Activated B cell treated with CpG ODN at 0.5 μM for 24 hours (primary cell): ENCODE data around the gene BICRA. TPM values are rescaled to one million over a fixed set of nuclear protein-coding genes. Genes with fewer than 3 reads are reported as not detected.

ENCODE experiments used
- ATAC-seq: fragments of 200-7000 bp; cut with Tn5 transposase; one replicate; pipeline ENCODE4 v1.10.0; 2021; ENCODE audit warnings: low read depth, mild to moderate bottlenecking, moderate library complexity
- CTCF ChIA-PET: fragments of 350-600 bp; sonication (Branson Sonifier 250); formaldehyde crosslinking; loops from one replicate; lab custom pipeline; 2021; ENCODE audit warnings: antibody characterized with exemption; lab: Charles Lee
- POLR2A ChIA-PET: fragments of 350-600 bp; sonication (Branson Sonifier 250); formaldehyde crosslinking; loops from one replicate; lab custom pipeline; 2021; ENCODE audit warnings: antibody characterized with exemption; lab: Charles Lee
- DNase-seq: peaks from one replicate; pipeline ENCODE4 v3.0.0; 2022
- H3K27ac Mint-ChIP-seq: one replicate; pipeline ENCODE4 v1.8.0; 2020; ENCODE audit warnings: mixed read lengths
- H3K27me3 Mint-ChIP-seq: one replicate; pipeline ENCODE4 v1.8.0; 2021; ENCODE audit warnings: mixed read lengths
- H3K36me3 Mint-ChIP-seq: one replicate; pipeline ENCODE4 v1.8.0; 2021; ENCODE audit warnings: low read depth, mixed read lengths
- H3K4me1 Mint-ChIP-seq: one replicate; pipeline ENCODE4 v1.8.0; 2021; ENCODE audit warnings: mixed read lengths
- H3K4me3 Mint-ChIP-seq: one replicate; pipeline ENCODE4 v1.8.0; 2020; ENCODE audit warnings: mild to moderate bottlenecking, mixed read lengths
- H3K9me3 Mint-ChIP-seq: one replicate; pipeline ENCODE4 v1.8.0; 2020; ENCODE audit warnings: mixed read lengths
- intact Hi-C: fragments of 100-400 bp; cut with micrococcal nuclease; formaldehyde crosslinking; loops from one replicate; pipeline ENCODE4 v1.15.1; 2024
- total RNA-seq: library from RNA; stranded (reverse); gene quantifications from 2 replicates; pipeline ENCODE4 v1.2.3, GENCODE V29; 2022
- TF ChIP-seq, protein P1 (sequence below): fragments of 200-600 bp; IDR thresholded peaks from one replicate; pipeline ENCODE4 v1.8.0; 2022; ENCODE audit warnings: antibody characterized with exemption, mild to moderate bottlenecking

Gene BICRA
- total RNA-seq, 1 donor from 2014 or later: 16.0 TPM

DNA sequence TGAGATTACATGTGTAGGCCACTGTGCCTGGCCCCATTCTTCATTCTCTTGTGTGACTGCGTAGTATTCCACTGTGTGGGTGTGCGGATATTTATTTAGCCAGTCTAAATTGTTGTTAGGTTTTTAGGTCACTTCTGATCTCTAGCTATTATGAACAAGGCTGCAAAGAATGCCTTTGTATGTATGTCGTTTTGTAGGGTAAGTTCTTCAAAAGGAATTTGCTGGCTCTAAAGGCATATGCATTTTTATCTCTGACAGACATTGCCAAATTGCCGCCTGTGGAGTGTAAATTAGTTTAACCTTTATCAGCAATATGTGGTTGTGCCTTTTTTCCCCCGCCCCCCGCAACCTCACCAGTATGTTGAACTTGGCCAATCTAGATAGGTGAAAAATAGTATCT is 74.0 kb downstream of the BICRA start:
- no peak overlapping the region for H3K27ac Mint-ChIP-seq
- no peak overlapping the region for H3K4me3 Mint-ChIP-seq
- no peaks in the 10 kb centered on the region for H3K9me3 Mint-ChIP-seq
- POLR2A ChIA-PET: interaction anchor here (0.7 kb wide), 1 partner anchor 55 kb away, joined by 4 read pairs; no protein-coding TSS in a partner anchor
- DNase-seq: no peak
- no peaks in the 10 kb centered on the region for H3K27me3 Mint-ChIP-seq
- no peak for ATAC-seq
- no peaks in the 10 kb centered on the region for H3K4me1 Mint-ChIP-seq
- TF ChIP-seq, protein P1, sequence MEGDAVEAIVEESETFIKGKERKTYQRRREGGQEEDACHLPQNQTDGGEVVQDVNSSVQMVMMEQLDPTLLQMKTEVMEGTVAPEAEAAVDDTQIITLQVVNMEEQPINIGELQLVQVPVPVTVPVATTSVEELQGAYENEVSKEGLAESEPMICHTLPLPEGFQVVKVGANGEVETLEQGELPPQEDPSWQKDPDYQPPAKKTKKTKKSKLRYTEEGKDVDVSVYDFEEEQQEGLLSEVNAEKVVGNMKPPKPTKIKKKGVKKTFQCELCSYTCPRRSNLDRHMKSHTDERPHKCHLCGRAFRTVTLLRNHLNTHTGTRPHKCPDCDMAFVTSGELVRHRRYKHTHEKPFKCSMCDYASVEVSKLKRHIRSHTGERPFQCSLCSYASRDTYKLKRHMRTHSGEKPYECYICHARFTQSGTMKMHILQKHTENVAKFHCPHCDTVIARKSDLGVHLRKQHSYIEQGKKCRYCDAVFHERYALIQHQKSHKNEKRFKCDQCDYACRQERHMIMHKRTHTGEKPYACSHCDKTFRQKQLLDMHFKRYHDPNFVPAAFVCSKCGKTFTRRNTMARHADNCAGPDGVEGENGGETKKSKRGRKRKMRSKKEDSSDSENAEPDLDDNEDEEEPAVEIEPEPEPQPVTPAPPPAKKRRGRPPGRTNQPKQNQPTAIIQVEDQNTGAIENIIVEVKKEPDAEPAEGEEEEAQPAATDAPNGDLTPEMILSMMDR: no peak
- CTCF ChIA-PET: no interaction called here
- intact Hi-C loops: no loop called here
- peaks cover 43% of the 10 kb centered on the region for H3K36me3 Mint-ChIP-seq

DNA sequence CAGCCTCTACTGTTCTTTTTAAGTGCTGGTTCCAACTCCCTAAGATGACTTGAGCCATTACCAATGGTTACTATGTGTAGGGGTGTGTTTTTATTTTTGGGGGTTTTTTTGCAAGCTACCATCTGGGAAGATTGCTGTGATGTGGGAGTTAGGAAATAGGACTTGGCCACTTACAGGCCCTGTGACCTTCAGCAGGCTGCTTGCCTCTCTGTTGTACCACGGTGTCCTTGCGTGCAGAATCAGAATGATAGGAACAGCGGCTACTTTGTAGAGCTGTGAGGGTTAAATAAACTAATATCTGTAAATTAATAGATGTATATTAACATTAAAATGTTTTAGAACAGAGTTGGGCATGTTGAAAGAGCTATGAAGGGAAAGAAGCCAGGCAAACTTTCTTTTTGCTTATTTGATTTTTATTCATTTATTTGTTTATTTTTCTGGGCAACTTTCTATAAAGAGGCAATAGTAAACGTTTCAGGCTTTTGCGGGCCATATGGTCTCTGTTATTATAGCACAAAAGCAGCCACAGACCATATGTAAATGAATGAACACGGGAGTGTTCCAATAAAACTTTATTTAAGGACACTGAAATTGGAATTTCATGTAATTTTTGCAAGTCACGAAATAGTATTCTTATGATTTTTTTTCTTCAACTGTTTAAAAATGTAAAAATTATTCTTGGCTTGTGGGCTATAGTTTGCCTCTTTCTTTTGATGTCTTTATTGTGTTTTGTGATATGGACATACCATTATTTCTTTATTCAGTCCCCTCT is 77.9 kb downstream of the BICRA start:
- H3K27ac Mint-ChIP-seq: no peak overlapping the region
- TF ChIP-seq, protein P1: no peak
- no peak for DNase-seq
- intact Hi-C loops: no loop called here
- H3K27me3 Mint-ChIP-seq: no peaks in the 10 kb centered on the region
- H3K4me3 Mint-ChIP-seq: no peak overlapping the region
- no peak for ATAC-seq
- POLR2A ChIA-PET: no interaction called here
- H3K36me3 Mint-ChIP-seq: peaks cover 43% of the 10 kb centered on the region
- H3K4me1 Mint-ChIP-seq: no peaks in the 10 kb centered on the region
- CTCF ChIA-PET: interaction anchor here (0.8 to 0.9 kb wide), 2 partner anchors 12 to 26 kb away, joined by 3 read pairs; no protein-coding TSS in a partner anchor
- no peaks in the 10 kb centered on the region for H3K9me3 Mint-ChIP-seq

DNA sequence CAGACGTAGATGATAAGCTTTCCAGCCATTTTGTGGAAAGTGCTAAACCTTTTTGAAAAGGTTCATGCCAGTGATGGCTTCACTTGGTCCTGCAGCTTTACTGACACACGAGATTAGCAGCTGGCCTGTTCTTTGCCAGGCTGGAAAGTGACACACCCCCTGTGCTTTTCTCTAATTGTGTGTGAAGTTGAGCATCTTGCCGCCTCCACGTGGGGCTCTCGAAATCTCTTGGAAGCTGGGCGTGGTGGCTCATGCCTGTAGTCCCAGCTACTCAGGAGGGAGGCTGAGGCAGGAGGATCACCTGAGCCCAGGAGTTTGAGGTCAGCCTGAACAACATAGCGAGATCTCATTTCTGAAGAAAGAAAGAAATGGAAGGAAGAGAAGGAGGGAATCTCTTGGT is 79.0 kb downstream of the BICRA start:
- Mint-ChIP-seq H3K36me3 (peaks cover 42% of the 10 kb centered on the region), H3K27ac (no peak overlapping the region), H3K27me3 (no peaks in the 10 kb centered on the region), H3K9me3 (no peaks in the 10 kb centered on the region), H3K4me3 (no peak overlapping the region), H3K4me1 (no peaks in the 10 kb centered on the region)
- ATAC-seq (no peak), DNase-seq (no peak)
- ChIA-PET POLR2A (interaction anchor here (0.7 kb wide), 1 partner anchor 1918 kb away, joined by 3 read pairs; no protein-coding TSS in a partner anchor), CTCF (interaction anchor here (0.8 kb wide), 1 partner anchor 11 kb away, joined by 3 read pairs; no protein-coding TSS in a partner anchor)
- TF ChIP-seq, protein P1: no peak
- intact Hi-C loops: no loop called here

DNA sequence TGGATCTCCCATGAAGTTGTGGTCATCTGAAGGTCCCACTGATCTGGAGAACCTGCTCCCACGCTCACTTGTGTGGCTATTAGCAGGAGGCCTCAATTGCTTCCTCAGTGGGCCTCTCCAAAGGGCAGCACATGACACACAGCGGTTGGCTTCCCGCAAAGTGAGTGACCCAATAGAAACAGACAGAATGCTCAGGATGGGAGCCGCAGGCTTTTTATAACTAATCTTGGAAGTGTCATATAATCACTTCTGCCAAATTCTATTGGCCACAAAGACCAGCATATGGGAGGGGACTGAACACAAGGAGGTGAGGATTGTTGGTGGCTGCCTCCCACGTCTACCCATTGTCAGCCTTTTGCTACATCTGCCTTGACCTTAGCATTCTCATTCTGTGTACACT is 82.2 kb downstream of the BICRA start:
- TF ChIP-seq, protein P1: no peak
- Mint-ChIP-seq H3K27me3 (no peaks in the 10 kb centered on the region), H3K4me3 (no peak overlapping the region), H3K9me3 (no peaks in the 10 kb centered on the region), H3K27ac (no peak overlapping the region), H3K36me3 (peaks cover 39% of the 10 kb centered on the region), H3K4me1 (no peaks in the 10 kb centered on the region)
- CTCF ChIA-PET: interaction anchor here (0.6 to 1.8 kb wide), 2 partner anchors 8 to 662 kb away, joined by 3 to 4 read pairs; no protein-coding TSS in a partner anchor
- POLR2A ChIA-PET: no interaction called here
- ATAC-seq (no peak), DNase-seq (no peak)
- intact Hi-C loops: no loop called here

DNA sequence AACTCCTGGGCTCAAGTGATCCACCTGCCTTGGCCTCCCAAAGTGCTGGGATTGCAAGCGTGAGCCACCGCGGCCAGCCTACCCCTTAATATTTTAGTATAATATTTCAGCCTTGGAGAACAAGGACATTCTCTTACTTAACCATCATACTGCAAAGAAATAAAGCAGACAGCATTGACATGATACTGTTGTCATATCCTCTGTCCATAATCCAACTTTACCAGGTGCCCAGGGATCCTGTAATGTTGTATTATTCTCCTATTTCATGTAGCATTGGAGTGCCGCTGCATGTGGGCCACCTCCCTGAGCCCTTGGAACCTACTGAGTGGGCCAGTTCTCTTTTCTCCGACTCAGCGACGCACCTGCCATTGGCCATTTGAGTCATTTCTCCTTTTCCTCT is 82.8 kb downstream of the BICRA start:
- ATAC-seq (no peak), DNase-seq (no peak)
- POLR2A ChIA-PET: no interaction called here
- no peak overlapping the region for H3K4me3 Mint-ChIP-seq
- no peaks in the 10 kb centered on the region for H3K9me3 Mint-ChIP-seq
- H3K36me3 Mint-ChIP-seq: peaks cover 33% of the 10 kb centered on the region
- TF ChIP-seq, protein P1: no peak
- CTCF ChIA-PET: no interaction called here
- H3K4me1 Mint-ChIP-seq: no peaks in the 10 kb centered on the region
- no peaks in the 10 kb centered on the region for H3K27me3 Mint-ChIP-seq
- no peak overlapping the region for H3K27ac Mint-ChIP-seq
- intact Hi-C loops: no loop called here
